ENCODE results near the gene PTPRE.

GRCh38 chr10:127979566-127979965 is 72.7 kb downstream of the PTPRE start:
- TF ChIP-seq CTCF (conservative IDR thresholded peaks at IDR 0.05; ENCODE audit: low read length) (no peak), EZH2phosphoT487 (IDR thresholded peaks at IDR 0.05; ENCODE audit: borderline replicate concordance) (no peak)

Measured in Loucy (cell line).